T-cell (primary cell): Measurements from ENCODE around the gene KBTBD8. TPM values are rescaled to one million over a fixed set of nuclear protein-coding genes. Genes with fewer than 3 reads are reported as not detected.

Experiments
- ATAC-seq, 4 experiments: fragments of 200-7000 bp in 3 of 4; fragments of 150-1000 bp in 1 of 4; cut with Tn5 transposase; replicated peaks in 1 of 4; 1 replicate in 3 of 4; 2 replicates in 1 of 4; pipeline ENCODE4 v1.10.0; 2021; ENCODE audit warnings: moderate library complexity in 3 of 4, mild to moderate bottlenecking in 2 of 4, moderate number of reproducible peaks in 1 of 4
- CTCF ChIA-PET, 2 donors: fragments of 300-600 bp; sonication (Branson Sonifier 250); formaldehyde crosslinking; loops; one replicate each; lab custom pipeline; 2022; ENCODE audit warnings: antibody characterized with exemption in 2 of 2; lab: Charles Lee
- POLR2A ChIA-PET, 2 donors: fragments of 300-600 bp; sonication (Branson Sonifier 250); formaldehyde crosslinking; loops; one replicate each; lab custom pipeline; 2022; ENCODE audit warnings: antibody characterized with exemption in 2 of 2; lab: Charles Lee
- DNase-seq, 35 experiments: peaks; one replicate each; pipeline versions ENCODE4 v3.0.0 to v3.0.0-alpha.2; 2013 to 2023
- H3K27ac ChIP-seq: one replicate; pipeline ENCODE4 v1.5.1; 2013; ENCODE audit warnings: low read length
- H3K27me3 ChIP-seq, 2 experiments: replicated peaks in 1 of 2; 1 replicate in 1 of 2; 2 replicates in 1 of 2; pipeline versions ENCODE4 v1.6.1 to v1.7.0; 2013; ENCODE audit warnings: low read length in 1 of 2, mixed read lengths in 1 of 2; ENCODE audit not compliant: control insufficient read depth in 2 of 2, insufficient read depth in 2 of 2; ENCODE audit errors: extremely low read depth in 1 of 2
- H3K36me3 ChIP-seq, 2 donors: 1 replicate in 1 of 2; 2 replicates in 1 of 2; pipeline versions ENCODE4 v1.6.1 to v1.7.0; 2013; ENCODE audit warnings: low read length in 1 of 2; ENCODE audit not compliant: control insufficient read depth in 2 of 2, insufficient read depth in 1 of 2; ENCODE audit errors: extremely low read depth in 1 of 2
- H3K4me1 ChIP-seq, 2 experiments: 1 replicate in 1 of 2; 2 replicates in 1 of 2; pipeline versions ENCODE4 v1.6.1 to v1.7.0; 2013; ENCODE audit warnings: low read length in 2 of 2, mixed read lengths in 1 of 2; ENCODE audit not compliant: insufficient read depth in 2 of 2, control insufficient read depth in 1 of 2; ENCODE audit errors: extremely low read depth in 1 of 2
- H3K4me3 ChIP-seq, 2 donors: 1 replicate in 1 of 2; 2 replicates in 1 of 2; pipeline versions ENCODE4 v1.5.1 to v1.7.0; 2013; ENCODE audit warnings: mild to moderate bottlenecking in 2 of 2, low read length in 1 of 2, moderate library complexity in 1 of 2; ENCODE audit not compliant: control insufficient read depth in 1 of 2; ENCODE audit errors: extremely low read depth in 1 of 2
- H3K9me3 ChIP-seq: 2 replicates; pipeline ENCODE4 v1.7.0; 2013
- H3K27ac Mint-ChIP-seq, 2 donors: one replicate each; pipeline ENCODE4 v1.8.0; 2020 to 2021; ENCODE audit warnings: mild to moderate bottlenecking in 2 of 2, mixed read lengths in 2 of 2
- H3K27me3 Mint-ChIP-seq, 2 donors: one replicate each; pipeline ENCODE4 v1.8.0; 2021 to 2022; ENCODE audit warnings: mixed read lengths in 2 of 2
- H3K36me3 Mint-ChIP-seq: one replicate; pipeline ENCODE4 v1.8.0; 2021; ENCODE audit warnings: mixed read lengths
- H3K4me1 Mint-ChIP-seq, 3 donors: one replicate each; pipeline ENCODE4 v1.8.0; 2020 to 2022; ENCODE audit warnings: mixed read lengths in 3 of 3, mild to moderate bottlenecking in 1 of 3
- H3K4me3 Mint-ChIP-seq, 3 donors: one replicate each; pipeline ENCODE4 v1.8.0; 2020 to 2022; ENCODE audit warnings: mild to moderate bottlenecking in 3 of 3, mixed read lengths in 3 of 3, moderate library complexity in 3 of 3
- H3K9me3 Mint-ChIP-seq, 3 donors: one replicate each; pipeline ENCODE4 v1.8.0; 2020 to 2022; ENCODE audit warnings: mixed read lengths in 3 of 3
- WGBS: methylation state at CpG from one replicate; pipeline ENCODE4 v1.1.5; 2013; ENCODE audit warnings: missing lambda C conversion rate; ENCODE audit not compliant: insufficient coverage; 5-methylcytosine and 5-hydroxymethylcytosine counted together
- total RNA-seq, 35 experiments: library from RNA in 6 of 35; stranded (reverse) in 6 of 35; fragments of 120-200 nt in 1 of 35; gene quantifications; one replicate each; pipeline versions ENCODE4 v1.2.1 to v1.2.4 and lab custom pipeline; 2013 to 2026

The KBTBD8 gene
- total RNA-seq, 5 donors from 2014 or later (not counting 1 experiment from before 2014, with no cell fraction given): 3.3 to 11.5 (median 6.1) TPM

DNA sequence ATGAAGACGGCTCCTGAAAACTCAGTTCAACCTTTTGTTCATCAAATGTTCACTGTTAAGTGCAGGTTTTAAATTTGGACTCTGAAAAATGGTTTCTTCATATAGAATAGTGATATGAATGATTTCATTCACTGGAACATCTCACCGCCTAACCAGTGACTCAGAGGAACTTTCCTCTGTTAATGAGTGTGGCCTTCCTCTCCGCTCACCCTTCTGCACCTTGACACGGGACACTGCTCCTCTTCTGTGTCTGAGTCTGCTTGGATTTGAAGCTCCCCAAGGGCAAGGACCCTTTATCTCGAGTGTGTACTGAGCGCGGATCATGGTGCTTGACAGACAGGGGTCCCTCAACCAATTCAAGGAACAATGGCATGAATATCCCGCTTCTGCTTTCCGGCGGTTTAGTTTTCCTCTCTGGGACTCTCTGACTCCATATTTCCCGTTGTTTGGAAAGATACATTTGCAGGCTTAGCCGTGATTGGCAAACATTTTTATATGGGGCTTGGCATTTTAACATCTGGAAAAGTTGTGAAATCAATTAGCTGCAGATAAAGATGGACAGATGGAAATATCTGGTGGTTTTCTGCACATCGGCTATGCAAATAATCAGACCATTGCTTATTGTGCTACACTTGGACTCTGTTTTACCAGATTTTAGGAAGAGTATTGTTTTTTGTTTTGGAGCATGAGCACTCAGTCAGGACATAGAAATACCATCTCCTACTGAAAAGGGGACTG, 20.9 kb downstream of the KBTBD8 start:
- no peaks in the 10 kb centered on the region for H3K9me3 Mint-ChIP-seq
- no peaks in the 10 kb centered on the region for H3K36me3 ChIP-seq
- no peak overlapping the region for H3K4me3 ChIP-seq
- H3K36me3 Mint-ChIP-seq: no peaks in the 10 kb centered on the region
- ChIA-PET CTCF (no interaction called here), POLR2A (no interaction called here)
- peaks cover 0 to 4% of the 10 kb centered on the region in 2 experiments for H3K4me1 ChIP-seq
- H3K27ac ChIP-seq: no peak overlapping the region
- WGBS: 93% methylated on average over 10 of the region's 13 CpGs
- H3K27ac Mint-ChIP-seq: no peak overlapping the region
- H3K4me1 Mint-ChIP-seq: peaks cover 24 to 31% (median 29%) of the 10 kb centered on the region in 3 donors
- H3K27me3 Mint-ChIP-seq: peaks cover 0 to 3% of the 10 kb centered on the region in 2 donors
- ATAC-seq: no peak
- DNase-seq: no peak
- no peak overlapping the region for H3K4me3 Mint-ChIP-seq
- no peaks in the 10 kb centered on the region for H3K27me3 ChIP-seq
- H3K9me3 ChIP-seq: no peaks in the 10 kb centered on the region

- Mint-ChIP-seq H3K27ac (no peak overlapping the region), H3K4me3 (no peak overlapping the region), H3K27me3 (no peaks in the 10 kb centered on the region), H3K9me3 (no peaks in the 10 kb centered on the region), H3K36me3 (no peaks in the 10 kb centered on the region), H3K4me1 (no peaks in the 10 kb centered on the region)
- CTCF ChIA-PET: no interaction called here
- H3K36me3 ChIP-seq: no peaks in the 10 kb centered on the region
- ATAC-seq (no peak), DNase-seq (no peak)
- POLR2A ChIA-PET: no interaction called here
- H3K4me1 ChIP-seq: no peaks in the 10 kb centered on the region
- H3K4me3 ChIP-seq: no peak overlapping the region
- WGBS: no CpG with 5 or more reads among the region's 5 CpGs
- no peaks in the 10 kb centered on the region for H3K9me3 ChIP-seq
- no peaks in the 10 kb centered on the region for H3K27me3 ChIP-seq
- H3K27ac ChIP-seq: no peak overlapping the region
These were observed 30.1 kb downstream of the KBTBD8 start for GRCh38 chr3:67028001-67028784.

GRCh38 chr3:67030785-67031740, 33.0 kb downstream of the KBTBD8 start:
- DNase-seq (no peak), ATAC-seq (no peak)
- no peaks in the 10 kb centered on the region for H3K4me1 Mint-ChIP-seq
- H3K4me1 ChIP-seq: no peaks in the 10 kb centered on the region
- no peaks in the 10 kb centered on the region for H3K9me3 ChIP-seq
- WGBS: no CpG with 5 or more reads among the region's 3 CpGs
- no peak overlapping the region for H3K4me3 ChIP-seq
- CTCF ChIA-PET: interaction anchor here in 1 of 2 donors (1.3 kb wide), 1 partner anchor 60 kb away, joined by 3 read pairs; no protein-coding TSS in a partner anchor
- POLR2A ChIA-PET: no interaction called here
- no peaks in the 10 kb centered on the region for H3K27me3 ChIP-seq
- H3K27ac ChIP-seq: no peak overlapping the region
- no peaks in the 10 kb centered on the region for H3K36me3 ChIP-seq
- H3K27ac Mint-ChIP-seq: no peak overlapping the region
- H3K9me3 Mint-ChIP-seq: no peaks in the 10 kb centered on the region
- H3K36me3 Mint-ChIP-seq: no peaks in the 10 kb centered on the region
- no peak overlapping the region for H3K4me3 Mint-ChIP-seq
- peaks cover 0 to 2% of the 10 kb centered on the region in 2 donors for H3K27me3 Mint-ChIP-seq

GRCh38 chr3:67031986-67032385, 33.9 kb downstream of the KBTBD8 start:
- Histone ChIP-seq H3K4me1 (no peaks in the 10 kb centered on the region), H3K36me3 (no peaks in the 10 kb centered on the region), H3K9me3 (no peaks in the 10 kb centered on the region), H3K27ac (no peak overlapping the region), H3K27me3 (no peaks in the 10 kb centered on the region), H3K4me3 (no peak overlapping the region)
- Mint-ChIP-seq H3K4me1 (no peaks in the 10 kb centered on the region), H3K36me3 (no peaks in the 10 kb centered on the region), H3K4me3 (no peak overlapping the region), H3K27ac (no peak overlapping the region), H3K9me3 (no peaks in the 10 kb centered on the region), H3K27me3 (peaks cover 0 to 2% of the 10 kb centered on the region in 2 donors)
- ChIA-PET CTCF (no interaction called here), POLR2A (no interaction called here)
- no CpG with 5 or more reads among the region's 1 CpG for WGBS
- ATAC-seq: no peak
- no peak for DNase-seq

DNA sequence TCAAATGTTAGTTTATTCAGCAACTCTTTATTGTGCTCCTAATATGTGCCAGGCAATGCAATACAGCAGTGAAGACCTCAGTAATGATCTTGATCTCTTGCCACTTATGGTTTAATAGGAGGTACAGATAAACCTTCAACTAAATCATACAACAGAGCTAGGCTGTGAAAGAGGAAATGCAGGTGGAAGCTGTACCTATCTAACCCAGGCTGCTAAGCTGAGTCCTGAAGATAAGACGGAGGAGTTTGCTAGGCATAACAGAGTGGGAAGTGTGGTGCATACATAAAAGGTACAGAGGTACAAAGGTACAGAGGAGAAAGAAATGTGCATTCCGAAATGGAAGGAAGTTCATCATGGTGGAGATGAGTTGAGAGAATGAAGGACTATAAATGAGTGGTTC, 35.0 kb downstream of the KBTBD8 start:
- Histone ChIP-seq H3K27ac (no peak overlapping the region), H3K4me1 (no peaks in the 10 kb centered on the region), H3K27me3 (no peaks in the 10 kb centered on the region), H3K9me3 (no peaks in the 10 kb centered on the region), H3K4me3 (no peak overlapping the region), H3K36me3 (no peaks in the 10 kb centered on the region)
- H3K9me3 Mint-ChIP-seq: no peaks in the 10 kb centered on the region
- H3K4me1 Mint-ChIP-seq: no peaks in the 10 kb centered on the region
- no peak overlapping the region for H3K27ac Mint-ChIP-seq
- no peak overlapping the region for H3K4me3 Mint-ChIP-seq
- 81% methylated on average over 2 of the region's 2 CpGs for WGBS
- peaks cover 0 to 2% of the 10 kb centered on the region in 2 donors for H3K27me3 Mint-ChIP-seq
- ChIA-PET POLR2A (no interaction called here), CTCF (no interaction called here)
- DNase-seq: no peak
- H3K36me3 Mint-ChIP-seq: no peaks in the 10 kb centered on the region
- ATAC-seq: no peak

- ChIA-PET CTCF (interaction anchor here (0.5 to 0.7 kb wide), 2 partner anchors 11 kb away, joined by 3 to 4 read pairs; no protein-coding TSS in a partner anchor), POLR2A (no interaction called here)
These were observed 36.3 kb downstream of the KBTBD8 start for GRCh38 chr3:67034371-67034770.

More at GRCh38 chr3:67034371-67034770, 36.3 kb downstream of the KBTBD8 start:
- no peak overlapping the region for H3K27ac ChIP-seq
- H3K4me3 ChIP-seq: no peak overlapping the region
- Mint-ChIP-seq H3K4me1 (no peaks in the 10 kb centered on the region), H3K27ac (no peak overlapping the region), H3K27me3 (peaks cover 0 to 2% of the 10 kb centered on the region in 2 donors), H3K4me3 (no peak overlapping the region), H3K9me3 (no peaks in the 10 kb centered on the region), H3K36me3 (no peaks in the 10 kb centered on the region)
- ATAC-seq: no peak
- no peaks in the 10 kb centered on the region for H3K27me3 ChIP-seq
- H3K36me3 ChIP-seq: no peaks in the 10 kb centered on the region
- H3K9me3 ChIP-seq: no peaks in the 10 kb centered on the region
- WGBS: 80% methylated on average over 1 of the region's 3 CpGs
- DNase-seq: no peak
- no peaks in the 10 kb centered on the region for H3K4me1 ChIP-seq
